GM12878 (cell line): Measurements from ENCODE around the gene ETS1. TPM values are rescaled to one million over a fixed set of nuclear protein-coding genes. Genes with fewer than 3 reads are reported as not detected.

Source experiments
- ATAC-seq: fragments of 200-7000 bp; cut with Tn5 transposase; 3 replicates; pipeline ENCODE4 v1.9.1; 2020; ENCODE audit warnings: mild to moderate bottlenecking, moderate library complexity
- BruUV-seq: library from RNA; stranded (reverse); fragments of 400-500 nt; replicated peaks from 2 replicates; lab custom pipeline; 2021; lab: Mats Ljungman, UMichigan
- CTCF ChIA-PET: fragments of 300-600 bp; sonication (Branson Sonifier 250); formaldehyde crosslinking; extraction: SDS; loops from one replicate; lab custom pipeline; 2021; ENCODE audit warnings: inconsistent platforms; lab: Yijun Ruan, JAX
- POLR2A ChIA-PET: fragments of 350-600 bp; formaldehyde crosslinking; extraction: SDS; loops from one replicate; lab custom pipeline; 2021; ENCODE audit warnings: inconsistent platforms; lab: Charles Lee
- RAD21 ChIA-PET: fragments of 300-600 bp; sonication (Branson Sonifier 250); formaldehyde crosslinking; loops from one replicate; lab custom pipeline; 2023; ENCODE audit warnings: antibody characterized with exemption; ENCODE audit not compliant: unreplicated experiment; lab: Charles Lee
- SMC1A ChIA-PET: fragments of 300-600 bp; sonication (Branson Sonifier 250); formaldehyde crosslinking; loops from one replicate; lab custom pipeline; 2023; ENCODE audit not compliant: unreplicated experiment, uncharacterized antibody; lab: Charles Lee
- DNase-seq: peaks from one replicate; pipeline ENCODE4 v3.0.0-alpha.2; 2011; ENCODE audit warnings: low read depth, low spot score
- FAIRE-seq: peaks from 3 replicates; lab custom pipeline; 2011; peaks lifted over from hg19 to GRCh38; lab: Jason Lieb, UNC
- H2AFZ ChIP-seq: 2 replicates; pipeline ENCODE4 v1.6.0; 2011; ENCODE audit warnings: low read depth, low read length, control low read depth; ENCODE audit not compliant: control insufficient read depth
- H3K27ac ChIP-seq: 2 replicates; pipeline ENCODE4 v1.5.1; 2011; ENCODE audit warnings: control low read depth; ENCODE audit not compliant: control insufficient read depth, insufficient read depth
- H3K27me3 ChIP-seq, 2 experiments: replicated peaks in 1 of 2; 2 replicates each; pipeline versions ENCODE4 v1.6.0 to v1.6.1; 2011; ENCODE audit warnings: low read length in 1 of 2; ENCODE audit not compliant: control insufficient read depth in 2 of 2, insufficient read depth in 2 of 2
- H3K36me3 ChIP-seq, 2 experiments: 2 replicates each; pipeline ENCODE4 v1.5.1; 2011; ENCODE audit warnings: low read length in 1 of 2; ENCODE audit not compliant: control insufficient read depth in 2 of 2, insufficient read depth in 2 of 2
- H3K4me1 ChIP-seq: 2 replicates; pipeline ENCODE4 v1.6.1; 2011; ENCODE audit warnings: mild to moderate bottlenecking, low read length, moderate library complexity, mixed read lengths; ENCODE audit not compliant: control insufficient read depth, insufficient read depth
- H3K4me2 ChIP-seq: 2 replicates; pipeline ENCODE4 v1.6.0; 2011; ENCODE audit warnings: control low read depth; ENCODE audit not compliant: control insufficient read depth, insufficient read depth
- H3K4me3 ChIP-seq: fragments of 200-600 bp; sonication (generic); 2 replicates; pipeline ENCODE4 v1.5.1; 2016
- H3K79me2 ChIP-seq: 2 replicates; pipeline ENCODE4 v1.6.0; 2011; ENCODE audit warnings: low read length; ENCODE audit not compliant: control insufficient read depth, insufficient read depth
- H3K9ac ChIP-seq: 2 replicates; pipeline ENCODE4 v1.8.0; 2011; ENCODE audit warnings: low read length, control low read depth, mixed read lengths; ENCODE audit not compliant: control insufficient read depth, insufficient read depth
- H3K9me3 ChIP-seq: replicated peaks from 3 replicates; pipeline ENCODE4 v1.5.1; 2011; ENCODE audit warnings: mild to moderate bottlenecking, low read length; ENCODE audit not compliant: control insufficient read depth, insufficient read depth
- H4K20me1 ChIP-seq: 2 replicates; pipeline ENCODE4 v1.6.0; 2011; ENCODE audit not compliant: control insufficient read depth, insufficient read depth
- GABPA ChIP-seq: IDR thresholded peaks from 2 replicates; pipeline ENCODE4 v1.6.1; 2014; ENCODE audit warnings: antibody characterized with exemption, low read depth, mild to moderate bottlenecking, inconsistent platforms
- MLLT1 ChIP-seq: fragments of 450-650 bp; IDR thresholded peaks from 2 replicates; pipeline ENCODE4 v1.6.1; 2016; ENCODE audit warnings: mild to moderate bottlenecking
- MTA2 ChIP-seq: fragments of 450-650 bp; IDR thresholded peaks from 2 replicates; pipeline ENCODE4 v1.6.1; 2016; ENCODE audit warnings: low read depth, mild to moderate bottlenecking, moderate library complexity
- MTA3 ChIP-seq: IDR thresholded peaks from 2 replicates; pipeline ENCODE4 v1.6.1; 2012; ENCODE audit warnings: low read length, inconsistent platforms, borderline replicate concordance
- MYC ChIP-seq: IDR thresholded peaks from 2 replicates; pipeline ENCODE4 v1.6.1; 2011; ENCODE audit warnings: mild to moderate bottlenecking, low read length, moderate library complexity, inconsistent platforms; ENCODE audit not compliant: insufficient read depth, insufficient replicate concordance, insufficient read length, severe bottlenecking
- POLR2AphosphoS5 ChIP-seq: IDR thresholded peaks from 2 replicates; pipeline ENCODE4 v1.6.1; 2011; ENCODE audit warnings: mild to moderate bottlenecking, low read length, inconsistent platforms
- POU2F2 ChIP-seq: IDR thresholded peaks from 3 replicates; pipeline ENCODE4 v1.6.1; 2011; ENCODE audit warnings: low read depth, mild to moderate bottlenecking, low read length, borderline replicate concordance
- RAD51 ChIP-seq: fragments of 450-650 bp; IDR thresholded peaks from 2 replicates; pipeline ENCODE4 v1.6.1; 2016; ENCODE audit warnings: moderate library complexity, mild to moderate bottlenecking, inconsistent platforms
- SKIL ChIP-seq: fragments of 450-650 bp; IDR thresholded peaks from 2 replicates; pipeline ENCODE4 v1.6.1; 2017; ENCODE audit warnings: mild to moderate bottlenecking, low read depth, inconsistent platforms; ENCODE audit not compliant: poor library complexity, severe bottlenecking
- SPI1 ChIP-seq: IDR thresholded peaks from 2 replicates; pipeline ENCODE4 v1.6.1; 2011; ENCODE audit warnings: low read depth, mild to moderate bottlenecking, low read length, moderate library complexity, borderline replicate concordance; ENCODE audit not compliant: insufficient read depth
- WGBS: methylation state at CpG from one replicate; pipeline ENCODE4 v1.1.6; 2016; ENCODE audit warnings: low lambda C conversion rate; ENCODE audit not compliant: insufficient replicate concordance, insufficient coverage; ENCODE audit errors: missing lambda C conversion rate; 5-methylcytosine and 5-hydroxymethylcytosine counted together
- in situ Hi-C: fragments of 300-500 bp; cut with MboI; formaldehyde crosslinking; loops from 9 replicates; pipeline ENCODE4 v1.14.3; 2018; ENCODE audit warnings: mixed read lengths
- intact Hi-C: fragments of 100-400 bp; cut with micrococcal nuclease; formaldehyde crosslinking; loops from one replicate; pipeline ENCODE4 v1.14.2; 2022; ENCODE audit not compliant: unreplicated experiment
- polyA plus RNA-seq, 11 experiments: library from polyadenylated mRNA; depleted of rRNA in 4 of 11; unstranded in 6 of 11; stranded (reverse) in 5 of 11; fragments of >200 nt; fragmentation: Nextera tagmentation in 4 of 11; fragmentation: Illumina TruSeq in 1 of 11; extraction: Ambion mirVana in 4 of 11; extraction: Trizol in 1 of 11; gene quantifications; 1 replicate in 1 of 11; 2 replicates in 10 of 11; pipeline versions ENCODE4 v1.2.1 to v1.2.3, GENCODE V29; 2011 to 2016; ENCODE audit warnings: inconsistent platforms in 2 of 11, missing spikeins in 2 of 11, low read depth in 1 of 11
- total RNA-seq, 4 experiments: library from RNA; depleted of rRNA in 3 of 4; stranded (reverse); fragments of >200 nt in 3 of 4; fragmentation: Illumina TruSeq in 1 of 4; extraction: Trizol in 1 of 4; gene quantifications; 2 replicates each; pipeline versions ENCODE4 v1.2.1 to v1.2.3, GENCODE V29; 2013 to 2021
- TF ChIP-seq, protein P1 (sequence below): fragments of 150-350 bp; IDR thresholded peaks from 2 replicates; pipeline ENCODE4 v1.6.1; 2014; ENCODE audit warnings: mild to moderate bottlenecking, low read depth, low read length

ETS1 gene
- total and polyA plus RNA-seq, 10 of the 15 experiments (the other 5 are each of a cell fraction or from before 2014, with no cell fraction given) = 12.5 to 112 (median 55.5) TPM

DNA sequence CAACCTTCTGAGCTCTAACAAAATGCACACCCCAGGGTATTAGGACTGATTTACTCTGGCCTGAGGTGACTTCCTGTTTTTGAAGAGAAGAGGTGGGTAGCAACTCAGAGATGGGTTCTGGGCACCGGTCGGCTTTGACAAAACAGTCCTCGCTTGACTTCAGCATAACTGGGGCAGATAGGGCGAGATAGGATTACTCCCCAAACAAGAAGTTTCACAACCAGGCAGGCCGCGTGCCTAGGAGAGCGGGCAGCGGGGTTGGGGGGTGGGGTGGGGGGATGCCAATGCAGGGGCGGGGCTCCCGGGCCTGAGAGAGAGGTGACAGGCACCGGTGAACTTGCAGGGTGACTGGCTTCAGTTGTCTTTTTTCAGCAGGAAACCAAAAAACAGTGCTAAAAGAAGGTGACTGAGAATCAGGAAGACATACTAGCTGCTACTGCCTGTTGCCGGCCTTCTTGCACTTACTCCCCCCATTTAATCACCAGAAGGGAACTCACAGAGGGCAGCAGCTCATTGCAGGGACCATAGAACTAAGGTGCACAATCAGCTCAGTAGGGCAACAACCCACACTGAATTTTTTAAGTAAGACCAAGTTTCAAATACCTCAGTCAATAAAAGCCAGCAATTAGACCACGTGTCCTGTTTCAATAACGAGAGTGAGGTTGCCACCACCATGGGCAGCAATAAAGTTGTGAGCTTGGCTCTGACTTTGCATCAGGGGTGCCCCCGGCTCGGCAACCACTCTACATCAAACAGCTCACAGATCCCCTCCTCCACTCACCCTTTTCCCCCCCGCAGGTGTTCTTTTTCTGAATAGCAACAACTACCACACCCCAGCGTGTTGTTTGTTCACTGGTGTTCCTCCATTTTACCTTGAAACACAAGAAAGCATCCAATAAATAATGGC lies 37.2 kb upstream of the ETS1 start:
- no peak overlapping the region for H3K4me3 ChIP-seq
- ATAC-seq (peak; percentile 77), FAIRE-seq (peak; percentile 41), DNase-seq (no peak)
- no peaks in the 10 kb centered on the region for H3K27me3 ChIP-seq
- peak overlapping the region; percentile 83 for H2AFZ ChIP-seq
- ChIA-PET RAD21 (interaction anchor here (0.6 to 7.7 kb wide), 28 partner anchors 12 to 335 kb away, joined by 3 to 87 read pairs (median 5); partner anchors contain the start of gene ETS1), POLR2A (interaction anchor here (0.6 to 7.3 kb wide), 13 partner anchors 14 to 211 kb away, joined by 3 to 83 read pairs (median 3); no protein-coding TSS in a partner anchor), CTCF (interaction anchor here (0.7 to 17.7 kb wide), 19 partner anchors 18 to 452 kb away, joined by 3 to 444 read pairs (median 4); no protein-coding TSS in a partner anchor), SMC1A (interaction anchor here (0.6 to 18.3 kb wide), 41 partner anchors 8 to 467 kb away, joined by 3 to 596 read pairs (median 4); no protein-coding TSS in a partner anchor)
- intact Hi-C loops (loop anchor here (1.0 kb wide), 2 partner anchors 13 to 73 kb away; no protein-coding TSS in a partner anchor), in situ Hi-C loops (loop anchor here (5.0 to 25.0 kb wide), 2 partner anchors 213 to 332 kb away; no protein-coding TSS in a partner anchor)
- peak overlapping the region; percentile 88 for H3K4me2 ChIP-seq
- H3K27ac ChIP-seq = peak overlapping the region; percentile 86
- no peaks in the 10 kb centered on the region for H3K9me3 ChIP-seq
- no peaks in the 10 kb centered on the region for H4K20me1 ChIP-seq
- WGBS = 2% methylated on average over 18 of the region's 18 CpGs
- peak overlapping the region; percentile 61 for H3K9ac ChIP-seq
- no peaks in the 10 kb centered on the region for H3K36me3 ChIP-seq
- no TSS peak for BruUV-seq
- no peaks in the 10 kb centered on the region; the same call in 1 of the 2 replicates for H3K79me2 ChIP-seq
- H3K4me1 ChIP-seq = peaks cover 66% of the 10 kb centered on the region
- TF ChIP-seq, protein P1, sequence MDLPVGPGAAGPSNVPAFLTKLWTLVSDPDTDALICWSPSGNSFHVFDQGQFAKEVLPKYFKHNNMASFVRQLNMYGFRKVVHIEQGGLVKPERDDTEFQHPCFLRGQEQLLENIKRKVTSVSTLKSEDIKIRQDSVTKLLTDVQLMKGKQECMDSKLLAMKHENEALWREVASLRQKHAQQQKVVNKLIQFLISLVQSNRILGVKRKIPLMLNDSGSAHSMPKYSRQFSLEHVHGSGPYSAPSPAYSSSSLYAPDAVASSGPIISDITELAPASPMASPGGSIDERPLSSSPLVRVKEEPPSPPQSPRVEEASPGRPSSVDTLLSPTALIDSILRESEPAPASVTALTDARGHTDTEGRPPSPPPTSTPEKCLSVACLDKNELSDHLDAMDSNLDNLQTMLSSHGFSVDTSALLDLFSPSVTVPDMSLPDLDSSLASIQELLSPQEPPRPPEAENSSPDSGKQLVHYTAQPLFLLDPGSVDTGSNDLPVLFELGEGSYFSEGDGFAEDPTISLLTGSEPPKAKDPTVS = no peak
- TF ChIP-seq POLR2AphosphoS5 (0 out of 2 replicates have a peak, but pooled peaks have one; percentile 20), RAD51 (peak; percentile 74), SKIL (peak; percentile 22), SPI1 (peak; percentile 95), MTA3 (peak; percentile 69; the same call in 1 of the 2 replicates), MTA2 (peak; percentile 25; the same call in 1 of the 2 replicates), GABPA (no peak), MLLT1 (no peak), MYC (no peak), POU2F2 (peak; percentile 37; the same call in 1 of the 3 replicates)
